NCI-H2029 (cell line): ENCODE data around the gene IL4I1.

Experiments used
- DNase-seq: peaks from one replicate; lab custom pipeline; 2025; lab: John Stamatoyannopoulos, UW

IL4I1 gene

GRCh38 chr19:49894879-49895565 is 1.7 kb downstream of the IL4I1 start:
- no peak for DNase-seq

- no peak for DNase-seq
These were observed 2.5 kb downstream of the IL4I1 start for GRCh38 chr19:49894011-49894664.

- DNase-seq, result no peak
These were observed 4.0 kb downstream of the IL4I1 start for GRCh38 chr19:49892716-49893115.

- no peak for DNase-seq
These were observed 5.3 kb downstream of the IL4I1 start for GRCh38 chr19:49891393-49891792.

- peak; percentile 68 for DNase-seq
These were observed 6.1 kb downstream of the IL4I1 start for GRCh38 chr19:49890349-49891311.

GRCh38 chr19:49889687-49890348 is 6.9 kb downstream of the IL4I1 start:
- DNase-seq, result peak; percentile 61

GRCh38 chr19:49889038-49889686 is 7.5 kb downstream of the IL4I1 start:
- DNase-seq, result no peak

- DNase-seq, result peak; percentile 47
These were observed 8.2 kb downstream of the IL4I1 start for GRCh38 chr19:49888510-49888824.

- peak; percentile 30 for DNase-seq
These were observed 8.8 kb downstream of the IL4I1 start for GRCh38 chr19:49887665-49888509.

- no peak for DNase-seq
These were observed 9.5 kb downstream of the IL4I1 start for GRCh38 chr19:49887037-49887664.

- DNase-seq, result no peak
These were observed 11.9 kb downstream of the IL4I1 start for GRCh38 chr19:49884760-49885159.

- DNase-seq, result no peak
These were observed 12.6 kb downstream of the IL4I1 start for GRCh38 chr19:49884109-49884508.

- no peak for DNase-seq
These were observed 13.6 kb downstream of the IL4I1 start for GRCh38 chr19:49883094-49883493.

GRCh38 chr19:49882643-49883042 is 14.0 kb downstream of the IL4I1 start:
- no peak for DNase-seq

GRCh38 chr19:49881672-49882394 is 14.9 kb downstream of the IL4I1 start:
- DNase-seq, result no peak

GRCh38 chr19:49881186-49881585 is 15.5 kb downstream of the IL4I1 start:
- DNase-seq, result no peak

- DNase-seq, result no peak
These were observed 16.4 kb downstream of the IL4I1 start for GRCh38 chr19:49880162-49880869.

GRCh38 chr19:49879243-49879963 is 17.3 kb downstream of the IL4I1 start:
- no peak for DNase-seq
